Anterior cingulate cortex (tissue), 58 donors: Measurements from ENCODE around the gene FAM131A.
A peak's percentile ranks its signal among the peaks of the same experiment; 100 is the strongest.

Experiments
- DNase-seq, 58 donors: peaks; one replicate each; lab custom pipeline; 2025; lab: John Stamatoyannopoulos, UW

FAM131A gene

DNA sequence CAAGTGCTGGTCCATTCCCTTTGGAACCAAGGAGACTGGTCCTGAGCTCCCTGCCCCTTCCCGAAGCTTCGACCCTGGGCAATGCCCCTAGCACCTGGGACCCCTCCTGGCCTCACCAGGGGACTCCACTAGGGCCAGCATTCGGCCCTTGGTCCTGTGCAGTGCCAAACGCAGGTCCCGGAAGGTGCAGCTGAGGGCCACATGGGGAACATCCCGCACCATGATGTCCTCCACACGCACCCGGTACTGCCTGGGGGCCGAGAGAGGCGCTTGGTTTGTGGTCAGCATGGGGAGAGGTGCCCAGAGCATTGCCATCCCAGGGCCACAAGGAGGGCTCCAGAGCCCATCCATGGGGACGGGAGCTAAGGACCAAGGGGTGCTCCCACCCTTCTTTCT, 16.1 kb downstream of the FAM131A start:
- DNase-seq = no peak

DNA sequence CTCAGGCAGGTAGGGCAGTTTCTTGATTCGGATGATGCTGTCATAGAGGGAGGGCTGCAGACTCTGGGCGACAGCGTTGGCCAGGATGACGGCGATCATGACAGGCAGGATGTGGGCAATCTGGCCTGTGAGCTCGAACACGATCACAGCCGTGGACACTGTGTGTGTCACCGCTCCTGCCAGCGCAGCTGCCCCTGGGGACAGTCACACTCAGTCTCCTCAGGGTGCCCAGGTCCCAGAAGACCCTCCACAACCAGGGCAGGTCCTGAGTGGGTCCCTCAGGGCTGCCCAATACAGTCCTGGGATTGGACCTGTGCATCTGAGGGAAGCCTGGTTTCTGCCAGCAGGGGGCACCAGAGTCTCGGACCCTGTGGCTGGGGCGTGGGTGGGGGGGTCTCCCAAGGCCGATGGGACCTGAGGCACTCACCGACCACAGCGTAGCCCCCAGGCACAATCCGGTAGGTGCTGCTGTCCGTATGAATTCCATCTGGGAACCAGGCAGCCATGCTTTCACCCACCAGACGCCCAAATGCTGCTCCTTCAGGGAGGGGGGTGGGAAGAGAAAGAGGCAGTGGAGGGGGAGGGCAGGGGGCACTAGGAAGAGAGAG, 16.8 kb downstream of the FAM131A start:
- peak in 18 of 58 donors; percentile 2 to 71 (median 25) for DNase-seq

DNA sequence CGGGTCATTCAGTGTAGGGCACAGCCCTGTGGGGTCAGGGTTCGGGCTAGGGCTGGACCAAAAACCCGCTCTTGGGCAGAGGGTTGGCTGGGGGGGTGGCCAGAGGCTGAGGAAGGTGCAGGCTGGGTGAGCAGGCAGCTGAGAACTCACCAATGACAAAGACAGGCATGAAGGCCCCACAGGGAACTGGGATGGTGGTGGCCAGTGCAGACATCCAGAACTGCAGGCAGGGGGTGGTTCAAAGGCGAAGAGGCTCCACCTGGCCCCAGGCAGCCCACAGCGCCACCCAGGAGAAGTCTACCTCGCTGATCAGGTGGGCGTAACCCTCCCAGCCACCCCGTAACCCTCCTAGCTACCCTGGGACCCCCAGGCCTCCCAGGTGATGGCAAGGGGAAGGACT, 17.4 kb downstream of the FAM131A start:
- no peak for DNase-seq

DNA sequence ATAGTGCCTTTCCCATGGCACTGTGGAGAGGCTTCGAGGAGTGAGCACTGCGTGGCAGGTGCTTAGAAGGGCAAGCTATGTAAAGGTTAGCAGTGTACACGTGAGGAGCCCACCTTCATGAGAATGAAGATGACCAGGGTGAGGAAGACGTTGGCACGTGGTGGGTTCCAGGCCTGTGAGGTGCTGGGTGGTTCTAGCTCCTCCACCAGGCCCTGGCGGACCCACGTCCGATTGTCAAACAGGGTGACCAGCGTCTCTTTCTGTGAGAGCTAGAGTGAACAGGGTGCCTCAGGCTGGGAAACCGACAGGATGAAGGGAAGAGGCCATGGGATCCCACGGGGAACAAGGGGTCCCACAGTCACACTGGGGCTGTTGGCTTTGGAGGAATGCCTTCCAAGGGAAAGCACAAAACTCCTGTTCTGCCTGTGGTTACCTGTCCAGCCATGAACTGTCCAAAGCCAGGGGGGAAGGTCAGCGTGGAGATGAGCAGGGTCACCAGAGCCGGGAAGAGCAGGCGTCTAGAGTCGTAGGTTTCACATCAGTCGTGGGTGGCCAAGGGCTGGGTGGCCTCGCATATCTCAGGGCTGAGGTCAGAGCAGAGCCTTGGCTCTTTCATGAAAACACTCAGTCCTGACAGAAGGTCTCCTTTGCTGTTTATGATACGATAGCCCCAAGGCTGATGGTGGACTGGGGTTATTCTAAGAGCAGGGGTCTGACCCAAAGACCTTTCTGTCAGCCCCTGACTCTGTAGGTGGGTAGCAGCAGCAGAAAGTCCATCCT, 18.1 kb downstream of the FAM131A start:
- no peak for DNase-seq

DNA sequence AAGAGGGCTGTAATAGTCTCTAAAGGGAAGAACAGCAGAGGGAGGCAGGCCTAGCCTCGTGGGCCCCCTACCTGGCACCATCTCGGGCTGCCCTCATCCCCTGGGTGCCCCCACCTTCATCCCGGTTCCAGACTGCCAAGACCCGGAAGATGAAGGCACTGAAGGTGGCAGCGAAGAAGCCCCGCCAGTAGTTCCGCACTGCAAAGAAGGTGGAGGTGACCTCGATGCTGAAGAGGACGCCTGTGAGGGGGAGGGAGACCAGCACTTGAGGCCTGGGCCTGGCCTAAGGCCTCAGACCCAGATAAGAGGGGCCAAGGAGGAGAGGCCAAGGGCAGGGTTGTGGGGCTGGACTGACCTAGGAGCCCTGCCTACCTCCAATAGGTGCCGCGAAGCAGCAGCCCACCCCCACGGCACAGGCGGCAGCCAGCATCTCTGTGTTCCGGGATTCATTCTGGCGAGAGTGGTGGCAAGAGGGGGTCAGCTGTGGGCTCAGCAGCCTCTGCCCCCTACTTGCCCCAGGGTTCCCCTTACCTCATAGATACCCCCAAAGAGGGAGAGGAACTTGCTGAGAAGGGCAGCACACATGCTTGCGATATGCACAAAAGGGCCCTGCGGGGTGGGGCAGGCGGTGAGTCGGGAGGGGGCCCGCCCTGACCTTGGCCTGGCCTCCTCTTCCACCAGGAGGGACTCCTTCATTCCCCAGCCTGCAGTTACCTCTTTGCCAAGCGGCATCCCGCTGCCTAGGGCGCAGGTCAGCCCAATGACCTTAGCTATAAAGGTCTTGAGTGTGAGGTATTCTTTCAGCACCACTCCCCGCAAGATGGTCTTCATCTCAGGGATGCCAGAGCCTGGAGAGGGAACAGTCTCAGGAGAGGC, 20.1 kb downstream of the FAM131A start:
- DNase-seq = no peak

DNA sequence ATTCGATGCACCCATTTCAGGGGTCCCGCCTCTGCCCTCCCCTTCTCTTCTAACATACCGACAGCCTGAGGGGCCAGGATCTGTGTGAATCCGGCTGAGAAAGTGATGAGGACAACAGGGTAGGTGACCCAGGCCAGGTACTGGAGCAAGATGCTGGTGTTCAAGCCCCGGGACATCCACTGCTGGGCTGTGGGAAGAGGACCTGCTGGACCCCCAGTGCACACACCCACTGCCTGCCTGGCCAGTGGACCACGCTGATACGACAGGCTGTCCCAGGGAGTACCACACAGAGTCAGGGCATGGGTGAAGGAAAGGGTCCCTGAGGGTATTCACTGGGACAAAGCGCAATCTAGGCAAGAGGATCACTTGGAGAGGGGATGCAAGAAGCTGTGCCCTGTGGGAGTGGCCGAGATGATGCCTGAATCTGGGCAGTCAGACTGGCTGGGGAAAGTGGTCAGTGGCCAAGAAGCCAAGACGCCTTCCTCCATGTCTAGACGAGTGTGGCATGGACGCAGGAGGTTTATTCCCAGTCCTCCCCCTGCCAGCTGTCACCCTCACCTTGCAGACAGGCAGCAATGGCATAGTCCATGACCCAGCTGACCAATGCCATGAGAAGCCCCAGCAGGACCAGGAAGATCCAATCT, 20.8 kb downstream of the FAM131A start:
- no peak for DNase-seq

DNA sequence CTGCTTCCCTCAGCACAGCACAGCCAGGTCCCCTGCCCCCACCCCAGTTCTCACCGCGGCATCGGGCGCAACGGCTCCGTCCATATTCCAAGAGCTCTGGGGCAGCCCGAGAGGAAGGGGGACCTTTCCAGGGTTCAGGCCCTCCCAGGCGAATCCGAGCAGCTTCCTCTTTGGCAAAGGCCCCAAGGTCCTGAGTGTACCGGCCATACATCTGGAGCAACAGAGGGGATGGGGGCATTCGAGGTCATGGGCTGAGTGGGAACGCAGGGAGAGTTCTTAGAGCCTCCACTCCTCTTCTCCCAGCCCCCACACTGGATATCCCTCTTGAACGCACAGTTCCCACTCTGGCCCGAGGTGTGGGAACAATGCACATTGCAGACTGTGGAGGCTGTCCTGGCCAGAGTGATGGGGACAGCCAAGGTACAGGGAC, 21.5 kb downstream of the FAM131A start:
- DNase-seq = no peak

DNA sequence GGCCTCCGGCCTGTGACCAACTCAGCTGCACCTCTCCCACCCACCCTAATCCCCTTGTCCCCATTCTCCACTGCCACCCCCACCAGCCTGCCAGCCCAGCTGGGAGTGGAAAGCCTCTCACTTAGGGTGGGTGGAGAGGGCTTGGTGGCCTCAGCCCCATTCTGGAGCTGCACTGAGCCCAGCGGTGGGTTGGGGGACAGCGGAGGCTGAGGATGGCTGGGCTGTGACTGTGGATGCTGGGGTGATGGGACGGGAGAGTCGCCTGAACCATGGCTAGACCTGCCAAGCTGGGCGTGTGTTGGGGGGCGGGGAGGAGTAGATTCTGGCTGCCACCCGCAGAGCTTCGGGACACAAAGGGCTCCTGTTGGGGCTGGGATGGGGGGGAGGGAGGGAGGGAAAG, 22.2 kb downstream of the FAM131A start:
- peak in 43 of 58 donors; percentile 17 to 83 (median 58) for DNase-seq

DNA sequence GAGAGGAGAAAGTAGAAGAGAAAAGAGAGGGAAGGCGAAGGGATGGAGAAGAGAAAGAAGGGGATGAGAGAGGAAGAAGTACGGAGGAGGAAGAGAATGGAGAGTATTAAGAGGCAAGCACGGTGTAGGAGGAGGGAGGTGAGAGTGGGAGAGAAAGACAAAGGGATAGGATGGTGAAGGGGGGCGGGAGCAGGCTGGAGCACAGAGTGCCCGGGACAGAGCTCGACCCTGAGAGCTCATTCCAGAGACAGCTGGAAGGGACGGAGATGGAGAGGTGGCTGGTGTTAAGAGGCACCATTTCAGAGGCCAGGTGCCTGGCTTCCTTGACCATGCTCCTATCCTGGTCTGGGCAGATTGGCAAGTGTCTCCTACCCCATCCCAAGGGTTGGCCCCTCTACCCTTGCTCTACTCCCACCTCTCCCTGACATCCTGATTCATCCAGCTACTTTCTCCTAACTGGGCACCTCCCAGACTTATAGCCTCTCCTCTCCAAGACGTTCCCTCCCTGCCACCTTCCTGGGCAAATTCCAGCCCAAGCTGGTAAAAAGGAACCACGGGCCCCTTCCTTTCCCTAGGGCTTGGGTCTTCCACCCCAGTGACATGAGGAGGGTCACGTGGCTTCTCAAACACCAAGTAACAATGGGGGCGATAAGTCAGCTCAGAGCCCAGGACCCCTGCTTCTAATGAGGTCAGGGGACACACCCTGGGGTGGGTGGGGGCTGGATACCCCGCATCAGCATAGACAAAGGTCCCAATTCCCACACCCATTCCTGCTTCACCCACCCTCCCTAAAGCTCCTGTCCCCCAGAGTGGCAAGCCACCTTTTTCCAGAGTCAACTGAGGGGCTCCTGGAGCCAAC, 22.9 kb downstream of the FAM131A start:
- DNase-seq = peak in 4 of 58 donors; percentile 17 to 42 (median 22)

DNA sequence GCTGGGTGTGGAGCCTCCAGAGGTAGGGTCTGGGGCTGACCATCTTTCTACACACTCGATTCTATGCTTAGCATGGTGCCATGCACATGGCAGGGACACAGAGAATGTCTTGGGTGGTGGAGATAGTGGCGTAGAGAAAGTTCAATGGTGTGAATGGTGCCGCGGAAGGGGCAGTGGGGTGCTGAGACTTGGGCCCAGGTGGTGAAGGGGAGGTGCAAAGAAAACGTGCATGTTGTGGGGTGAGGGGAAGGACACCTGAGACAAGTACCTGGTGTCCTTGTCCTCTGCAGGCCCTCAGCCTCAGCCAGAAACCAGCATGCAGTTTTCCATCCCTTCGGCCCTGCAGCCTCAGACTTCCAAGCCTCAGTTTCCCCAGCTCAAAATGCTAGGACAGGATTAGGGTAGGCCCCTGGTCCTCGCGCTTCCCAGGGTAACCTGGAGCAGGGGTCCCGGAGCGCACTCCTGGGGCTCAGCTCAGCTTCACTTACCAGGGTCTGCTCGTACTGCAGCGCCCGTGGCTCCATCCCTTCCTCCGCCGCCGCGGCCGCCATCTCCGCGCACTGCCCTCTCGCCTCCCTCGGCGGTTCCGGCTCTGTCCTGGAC, 23.6 kb downstream of the FAM131A start:
- peak in 1 of 58 donors; percentile 66 for DNase-seq

DNA sequence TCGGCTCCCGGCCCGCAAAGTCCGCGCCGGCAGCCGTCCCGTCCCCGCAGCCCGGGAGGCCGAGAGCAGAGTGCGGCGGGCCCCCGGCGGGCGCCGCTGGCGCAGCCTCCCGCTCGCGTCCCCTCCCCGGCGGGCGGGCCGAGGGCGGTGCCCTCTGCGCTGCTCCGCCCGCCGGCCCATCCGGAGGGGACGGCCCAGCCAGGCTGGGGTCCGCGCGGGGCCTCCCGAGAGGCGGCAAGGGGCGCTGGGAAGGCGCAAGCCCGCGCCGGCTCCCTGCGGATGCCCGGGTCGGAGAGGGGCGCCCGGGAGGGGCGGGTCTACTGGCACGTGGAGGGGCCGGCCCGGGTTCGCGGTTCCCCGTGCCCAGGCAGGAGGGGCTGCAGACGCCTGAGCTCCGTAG, 24.1 kb downstream of the FAM131A start, which contains the start of the genes CLCN2 and POLR2H:
CLCN2 (minus strand) TSS at position 74 of the 400 bp plus-strand sequence. CDS start 126 bp downstream, outside the sequence.
POLR2H (plus strand) TSS at position 179 of the 400 bp plus-strand sequence. CDS start 1,783 bp downstream, outside the sequence.
- DNase-seq = peak in 55 of 58 donors; percentile 31 to 82 (median 66)

DNA sequence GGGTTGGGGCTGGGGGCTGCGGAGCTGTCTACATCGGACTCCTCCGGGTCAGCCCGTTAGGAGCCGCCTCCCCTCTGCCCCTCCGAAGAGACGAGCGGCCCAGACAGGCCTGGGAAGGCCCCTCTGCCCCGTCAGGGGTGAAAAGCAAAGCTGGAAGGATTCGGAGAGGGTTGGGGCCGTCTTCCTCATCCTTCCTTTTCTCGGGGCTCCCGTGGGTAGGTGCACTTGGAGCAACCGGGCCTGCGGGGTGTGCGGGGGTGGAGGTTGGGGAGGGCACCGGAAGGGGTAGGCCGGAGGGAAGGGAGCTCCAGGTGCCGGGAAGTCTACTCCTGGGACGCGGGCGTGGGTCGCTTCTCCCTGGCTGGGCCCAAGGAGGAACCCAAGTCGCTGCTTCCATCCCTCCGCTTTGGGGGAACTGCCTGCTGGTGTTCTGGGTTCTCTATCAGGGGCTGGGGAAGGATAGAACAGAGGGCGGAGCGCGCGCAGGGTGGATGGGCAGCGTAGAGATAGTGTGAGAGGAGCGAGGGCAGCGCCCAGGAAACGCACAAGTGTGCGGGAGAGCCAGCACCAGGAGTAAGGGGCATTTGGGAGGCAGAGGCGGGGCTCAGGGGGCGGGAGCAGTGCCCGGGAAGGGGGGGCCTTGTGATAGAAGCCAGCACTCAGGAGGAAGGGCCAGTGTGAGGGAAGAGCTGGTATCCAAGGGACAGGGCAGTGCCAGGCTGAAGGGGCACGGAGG, 24.7 kb downstream of the FAM131A start:
- peak in 49 of 58 donors; percentile 48 to 94 (median 80) for DNase-seq

DNA sequence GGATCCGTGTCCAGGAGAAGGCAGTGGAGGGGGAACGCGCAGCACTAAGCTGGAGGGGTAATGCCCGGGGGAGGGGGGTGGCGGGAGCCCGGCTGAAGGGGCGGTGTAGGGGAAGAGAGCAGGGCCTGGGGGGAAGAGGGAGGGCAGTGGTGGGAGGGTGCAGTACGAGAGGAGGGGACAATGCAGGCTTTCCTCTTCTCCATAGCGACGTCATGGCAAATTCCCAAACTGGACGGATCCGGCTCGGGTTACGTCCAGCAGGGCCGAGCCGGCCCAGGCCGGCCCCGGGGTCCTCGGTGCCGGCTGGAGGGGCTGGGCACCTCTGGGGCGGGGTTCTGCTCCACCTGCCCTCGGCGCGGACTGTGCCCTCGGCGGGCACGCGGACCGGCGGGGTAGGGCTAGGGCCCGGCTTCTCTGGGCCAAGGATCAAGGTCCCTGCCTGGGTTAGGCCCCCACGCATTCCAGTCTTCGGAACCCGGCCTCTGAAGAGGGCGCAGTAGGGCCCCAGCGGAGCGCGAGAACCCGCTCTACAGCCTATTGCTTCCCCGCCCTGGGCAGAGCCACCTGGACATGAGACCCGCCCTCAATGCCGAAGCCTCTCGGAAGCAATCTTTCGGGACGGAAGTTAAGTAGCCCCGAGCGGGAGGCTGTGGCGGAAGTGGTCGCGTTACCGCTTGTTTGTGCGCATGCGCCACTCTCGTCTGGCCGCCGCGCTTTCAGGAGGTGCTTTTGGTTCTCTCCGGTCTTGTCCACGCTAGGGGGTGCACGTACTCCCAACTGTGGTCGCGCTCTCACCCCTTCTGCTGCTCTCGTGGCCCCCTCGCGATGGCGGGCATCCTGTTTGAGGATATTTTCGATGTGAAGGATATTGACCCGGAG, 25.5 kb downstream of the FAM131A start:
- peak; percentile 50 to 97 (median 90) for DNase-seq

DNA sequence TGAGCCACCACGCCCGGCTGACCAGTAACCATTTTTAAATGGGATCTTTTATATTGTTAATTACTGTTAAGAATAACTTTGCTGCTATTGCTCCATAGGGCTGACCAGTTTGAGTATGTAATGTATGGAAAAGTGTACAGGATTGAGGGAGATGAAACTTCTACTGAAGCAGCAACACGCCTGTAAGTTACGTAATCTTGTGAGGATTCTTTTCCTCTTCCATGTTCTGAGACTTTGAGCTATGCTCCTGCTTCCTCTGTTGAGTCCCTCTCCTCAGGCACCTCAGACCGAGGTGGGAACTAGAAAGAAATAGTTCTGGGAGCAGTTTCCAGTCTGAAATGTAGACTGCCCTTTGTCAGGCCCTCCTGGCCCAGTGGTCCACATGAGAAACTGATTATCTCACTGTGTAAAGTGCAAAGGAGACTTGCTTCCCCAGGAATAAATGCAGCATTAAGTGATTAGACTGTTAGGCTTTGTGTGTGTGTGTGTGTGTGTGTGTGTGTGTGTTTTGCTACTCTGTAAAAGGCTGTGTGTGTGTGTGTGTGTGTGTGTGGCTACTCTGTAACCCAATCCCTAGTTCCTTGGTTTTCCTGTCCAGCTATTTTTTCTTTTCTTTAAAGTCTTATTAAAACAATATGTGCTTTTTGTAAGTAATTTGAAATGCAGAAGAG, 29.4 kb downstream of the FAM131A start:
- DNase-seq = no peak

DNA sequence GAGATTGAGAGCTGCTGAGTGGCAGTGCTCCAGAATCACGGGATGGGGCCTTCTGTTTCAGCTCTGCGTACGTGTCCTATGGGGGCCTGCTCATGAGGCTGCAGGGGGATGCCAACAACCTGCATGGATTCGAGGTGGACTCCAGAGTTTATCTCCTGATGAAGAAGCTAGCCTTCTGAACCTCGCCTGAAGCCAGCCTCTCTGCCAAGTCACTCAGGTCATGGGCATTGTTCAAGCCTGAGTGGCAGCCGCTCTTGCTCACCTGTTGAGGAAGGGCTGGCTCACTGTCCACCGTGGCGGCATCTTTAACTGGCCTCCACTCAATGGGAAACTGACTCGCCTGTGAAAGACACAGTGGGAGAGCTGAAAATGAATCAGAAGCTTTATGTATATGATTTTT, 30.7 kb downstream of the FAM131A start:
- no peak for DNase-seq

DNA sequence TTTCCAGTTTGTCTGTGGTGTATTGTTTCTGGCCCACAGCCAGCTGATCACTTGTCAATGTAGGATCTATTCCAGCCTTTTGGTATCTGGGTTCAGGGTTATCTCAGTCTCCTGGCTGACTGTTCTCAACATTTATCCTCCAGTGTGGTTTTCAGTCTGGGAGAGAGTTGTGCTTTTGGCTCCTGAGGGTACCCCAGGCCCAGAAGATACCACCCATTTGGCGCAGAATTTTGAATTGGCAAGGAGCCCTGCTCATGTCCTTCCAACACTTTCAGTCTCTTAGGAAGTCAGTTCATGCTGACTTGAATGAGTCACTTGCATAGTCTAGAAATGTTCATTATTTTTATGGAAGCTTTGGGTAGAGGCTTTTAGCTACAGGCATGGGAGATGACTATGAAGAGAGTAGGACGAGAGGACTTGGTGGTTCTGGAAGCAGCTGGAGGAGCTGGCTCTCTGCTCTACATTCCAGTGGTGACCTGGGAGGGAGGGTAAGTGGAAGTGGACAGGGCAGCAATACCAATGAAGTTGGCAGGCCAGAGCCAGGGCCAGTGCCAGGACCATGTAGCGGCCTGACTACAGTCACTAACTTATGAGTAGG, 31.3 kb downstream of the FAM131A start:
- peak in 36 of 58 donors; percentile 19 to 77 (median 50) for DNase-seq
